HG02943 (cell line): ENCODE measurements around the gene DIPK1B.

Source experiments
- ATAC-seq: cut with Tn5 transposase; IDR thresholded peaks from one replicate; pipeline ENCODE4 v1.9.1; 2021; ENCODE audit warnings: mild to moderate bottlenecking, low read depth, moderate library complexity; ENCODE audit not compliant: unreplicated experiment

The DIPK1B gene

GRCh38 chr9:136685790-136686533 is 26.4 kb upstream of the DIPK1B start:
- ATAC-seq: no peak

DNA sequence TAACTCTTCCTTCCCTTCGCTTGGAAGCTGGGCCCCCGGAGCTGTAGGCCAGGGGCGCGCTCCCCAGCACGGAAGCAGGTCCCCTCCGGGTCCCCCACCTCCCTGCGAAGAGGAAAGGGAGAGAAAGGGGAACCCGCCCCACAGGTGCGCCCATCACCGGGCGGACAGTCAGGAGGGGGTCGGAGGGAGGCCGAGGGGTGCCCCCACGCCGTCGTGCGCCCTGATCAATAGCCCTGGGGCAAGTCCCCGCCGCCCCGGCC is 25.9 kb upstream of the DIPK1B start:
- ATAC-seq: no peak

DNA sequence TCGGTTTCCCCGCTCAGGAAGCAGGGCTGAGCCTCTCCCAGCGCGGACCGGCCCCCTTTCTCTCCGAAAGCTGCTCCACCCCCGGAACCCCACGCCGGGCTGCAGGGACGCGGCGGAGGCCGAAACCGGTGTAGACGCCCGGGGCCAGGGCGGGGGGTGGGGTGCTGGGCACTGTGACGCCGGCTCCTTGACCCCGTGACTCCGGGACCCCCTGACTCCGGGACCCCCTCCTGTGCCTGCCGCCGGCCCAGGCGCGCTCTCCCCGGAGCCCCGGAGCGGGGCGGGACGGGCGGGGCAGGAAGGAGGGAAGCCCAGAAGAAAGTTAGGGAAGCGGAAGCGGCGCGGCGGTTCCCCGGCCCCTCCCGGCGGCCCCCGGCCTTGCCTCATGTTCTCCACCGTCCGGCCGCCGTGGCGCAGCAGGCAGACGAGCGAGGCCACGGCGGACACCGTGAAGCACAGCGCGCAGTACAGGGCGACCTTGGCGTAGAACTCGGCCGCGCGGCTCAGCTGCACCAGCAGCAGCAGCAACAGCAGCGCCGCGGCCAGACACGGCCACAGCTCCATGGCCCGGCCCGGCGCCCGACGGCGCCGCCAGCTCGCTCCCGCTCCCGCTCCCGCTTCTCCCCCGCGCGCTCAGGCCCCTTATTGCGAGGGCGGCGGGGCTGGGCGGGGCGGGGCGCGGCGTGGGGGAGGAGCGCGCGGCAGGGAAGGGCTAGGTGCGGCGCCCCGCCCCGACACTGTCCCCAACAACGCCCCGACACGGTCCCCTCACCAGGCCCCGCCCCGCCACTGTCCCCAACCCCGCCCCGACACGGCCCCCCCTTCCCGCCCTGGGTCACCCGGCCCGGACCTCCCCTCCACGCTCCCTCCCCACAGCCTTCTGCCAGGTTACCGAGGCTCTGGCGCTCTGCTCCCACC is 25.3 kb upstream of the DIPK1B start, which contains the start of gene AGPAT2:
AGPAT2 (minus strand) TSS at position 664 of the 918 bp plus-strand sequence; CDS start at position 564, 100 bp downstream.
- peak; percentile 47 for ATAC-seq

DNA sequence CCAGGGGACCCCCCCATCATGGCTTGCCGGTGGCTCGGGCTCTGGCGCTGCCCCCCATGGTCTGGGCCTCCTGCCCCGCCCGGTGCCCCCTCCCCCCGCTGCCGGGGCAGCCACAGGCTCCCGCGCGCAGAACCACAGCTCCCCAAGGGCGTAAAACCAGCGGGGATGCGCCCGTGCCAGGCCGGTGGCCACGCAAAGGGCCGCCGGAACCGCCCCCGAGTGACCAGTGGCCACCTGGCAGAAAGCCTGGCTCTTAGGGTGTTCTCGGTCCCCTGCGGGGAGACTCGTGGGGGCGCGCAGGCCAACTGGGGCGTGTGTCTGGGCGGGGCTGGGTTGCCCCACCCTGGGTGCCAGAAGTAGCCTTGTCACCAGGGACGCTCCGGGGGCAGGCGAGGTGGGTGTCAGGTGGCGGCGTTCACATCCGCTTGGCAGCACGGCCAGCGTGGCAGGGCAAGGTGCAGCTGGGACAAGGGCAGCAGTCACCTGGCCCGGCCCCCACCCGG is 24.6 kb upstream of the DIPK1B start:
- no peak for ATAC-seq

DNA sequence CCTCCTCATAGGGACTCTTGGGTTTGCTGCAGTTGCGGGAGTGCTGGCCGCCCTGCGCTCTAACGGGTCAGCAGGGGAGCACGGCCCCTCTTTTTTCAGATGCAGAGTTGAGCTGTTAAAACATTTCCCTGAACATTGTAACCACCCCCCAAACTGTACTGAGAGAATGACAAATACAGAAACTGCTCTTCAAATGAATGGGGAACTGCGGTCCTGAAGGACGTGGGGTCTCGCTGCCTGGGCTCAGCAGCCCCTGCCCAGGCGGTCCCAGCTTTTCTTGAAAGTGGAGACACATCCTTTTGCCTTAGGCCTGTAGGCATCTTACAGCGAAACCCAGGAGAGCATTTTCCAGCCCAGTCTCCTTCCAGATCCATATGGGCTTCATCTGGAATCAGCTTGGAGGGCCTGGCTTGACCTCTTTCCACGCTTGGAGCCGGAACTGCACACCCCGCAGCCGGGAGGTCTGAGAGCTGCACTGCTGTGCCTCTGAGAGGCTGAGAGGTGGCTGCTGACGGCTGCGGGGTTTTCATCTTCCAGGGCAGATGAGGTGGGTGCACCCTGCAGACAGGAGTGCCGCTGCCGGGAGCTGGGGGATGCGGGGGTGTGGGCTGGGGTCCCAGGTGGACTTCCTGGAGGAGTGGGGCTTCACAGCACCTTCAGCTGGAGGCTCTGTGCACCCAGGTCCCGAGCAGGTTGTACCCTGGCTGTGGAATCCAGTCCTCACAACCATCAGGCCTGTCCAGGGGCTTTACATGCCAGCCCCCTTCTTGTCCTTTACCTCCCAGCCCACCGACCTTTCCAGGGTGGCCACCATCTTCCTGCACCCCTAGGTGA is 23.9 kb upstream of the DIPK1B start:
- no peak for ATAC-seq

DNA sequence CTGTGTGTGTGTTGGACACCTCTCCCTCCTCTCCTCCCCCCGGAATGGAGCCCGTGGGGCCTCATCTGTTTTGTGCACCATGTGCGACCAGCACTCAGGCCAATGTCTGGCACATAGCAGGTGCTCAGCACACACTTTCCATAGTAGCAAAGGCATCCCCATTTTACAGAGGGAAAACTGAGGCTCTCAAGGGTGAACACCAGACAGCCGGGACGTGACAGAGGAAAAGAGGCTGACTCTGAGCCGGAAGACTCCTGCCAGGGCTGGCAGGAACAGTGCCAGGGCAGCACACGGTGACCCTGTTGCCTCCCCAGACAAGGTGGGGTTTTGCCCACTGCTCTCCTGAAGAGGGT is 23.3 kb upstream of the DIPK1B start:
- ATAC-seq: no peak

GRCh38 chr9:136690104-136690805 is 22.1 kb upstream of the DIPK1B start:
- ATAC-seq: no peak

- ATAC-seq: no peak
These were observed 21.5 kb upstream of the DIPK1B start for GRCh38 chr9:136690806-136691261.

DNA sequence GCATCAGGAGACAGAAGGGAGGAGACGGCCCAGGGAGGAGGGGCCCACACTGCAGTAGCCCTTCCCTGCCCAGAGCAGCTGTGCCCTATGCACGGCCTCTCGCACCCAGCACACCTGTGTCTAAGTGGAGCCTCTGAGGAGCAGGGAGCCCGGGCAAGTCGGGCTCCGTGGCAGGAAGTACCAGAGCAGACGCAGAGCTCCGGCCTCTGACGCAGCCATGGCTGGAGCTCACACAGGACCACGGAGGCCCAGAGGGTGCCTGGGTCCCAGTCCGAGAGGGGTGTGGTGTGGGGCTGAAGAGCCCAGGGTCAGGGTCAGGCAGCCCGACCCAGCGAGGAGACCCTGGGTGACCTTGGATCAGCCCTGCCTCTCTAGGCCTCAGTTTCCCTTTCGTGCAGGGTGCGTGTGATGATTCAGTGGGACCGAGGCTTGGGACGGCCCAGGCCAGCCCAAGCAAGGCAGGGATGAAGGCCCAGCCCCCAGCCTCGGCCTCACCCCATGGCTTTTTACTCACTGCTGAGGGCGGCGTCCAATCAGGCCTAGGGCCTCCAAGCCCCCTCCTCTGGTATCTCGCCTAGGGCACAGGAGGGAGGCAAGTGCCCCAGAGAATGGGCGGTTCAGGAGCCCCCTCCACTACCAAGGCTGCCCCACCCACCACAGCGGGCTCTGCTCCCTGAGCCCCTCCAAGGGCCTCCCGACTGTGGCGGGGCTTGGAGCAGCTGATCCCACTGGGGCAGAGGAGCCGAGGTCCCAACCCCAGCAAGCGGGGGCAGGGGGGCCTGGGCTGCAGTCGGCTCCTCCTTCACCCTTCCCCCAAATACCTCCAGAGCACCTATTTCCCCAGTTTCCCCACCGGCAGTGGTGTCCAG is 20.8 kb upstream of the DIPK1B start:
- ATAC-seq: no peak

- ATAC-seq: no peak
These were observed 19.9 kb upstream of the DIPK1B start for GRCh38 chr9:136692185-136693134.

- ATAC-seq: no peak
These were observed 19.3 kb upstream of the DIPK1B start for GRCh38 chr9:136693135-136693489.

- ATAC-seq: no peak
These were observed 18.7 kb upstream of the DIPK1B start for GRCh38 chr9:136693490-136694162.

- ATAC-seq: no peak
These were observed 18.1 kb upstream of the DIPK1B start for GRCh38 chr9:136694163-136694871.

DNA sequence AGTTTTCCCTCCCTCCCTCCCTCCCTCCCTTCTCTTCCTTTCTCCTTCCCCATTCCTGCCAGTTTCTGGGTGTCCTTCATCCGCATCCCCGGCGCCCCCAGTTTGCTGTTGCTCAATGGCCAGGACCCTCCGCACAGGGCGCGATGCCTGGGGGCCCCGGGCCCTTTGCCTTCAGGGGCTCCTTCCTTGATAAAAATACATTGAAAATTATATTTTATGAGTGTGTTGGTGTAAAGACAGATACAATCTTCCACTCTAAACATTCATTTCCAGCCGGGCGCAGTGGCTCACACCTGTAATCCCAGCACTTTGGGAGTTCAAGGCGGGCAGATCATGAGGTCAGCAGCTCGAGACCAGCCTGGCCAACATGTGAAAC is 17.5 kb upstream of the DIPK1B start:
- ATAC-seq: no peak

GRCh38 chr9:136695435-136695895 is 16.9 kb upstream of the DIPK1B start:
- no peak for ATAC-seq

DNA sequence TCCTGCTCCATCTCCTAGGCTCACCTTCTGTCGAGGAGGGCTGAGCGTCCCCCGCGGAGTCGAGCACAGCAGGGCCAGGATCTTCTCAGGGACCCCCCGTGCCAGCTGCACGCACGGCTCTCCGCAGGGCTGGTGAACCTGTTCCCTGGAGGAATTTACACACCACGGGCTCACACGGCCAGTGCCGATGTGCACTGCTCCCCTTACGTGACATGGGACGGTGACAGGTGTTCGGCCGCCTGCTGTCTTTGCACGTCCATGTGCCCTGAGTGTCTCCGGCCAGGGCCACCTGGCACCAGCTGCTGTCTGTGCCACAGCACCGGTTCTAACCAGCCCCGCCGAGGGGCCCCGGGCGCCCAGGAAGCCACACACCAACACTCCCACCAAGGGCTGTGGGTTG is 16.4 kb upstream of the DIPK1B start:
- ATAC-seq: no peak

- no peak for ATAC-seq
These were observed 15.9 kb upstream of the DIPK1B start for GRCh38 chr9:136696502-136696901.
